ENCODE data around the gene KANSL1L. TPM values are rescaled to one million over a fixed set of nuclear protein-coding genes. Genes with fewer than 3 reads are reported as not detected.

The KANSL1L gene, protein sequence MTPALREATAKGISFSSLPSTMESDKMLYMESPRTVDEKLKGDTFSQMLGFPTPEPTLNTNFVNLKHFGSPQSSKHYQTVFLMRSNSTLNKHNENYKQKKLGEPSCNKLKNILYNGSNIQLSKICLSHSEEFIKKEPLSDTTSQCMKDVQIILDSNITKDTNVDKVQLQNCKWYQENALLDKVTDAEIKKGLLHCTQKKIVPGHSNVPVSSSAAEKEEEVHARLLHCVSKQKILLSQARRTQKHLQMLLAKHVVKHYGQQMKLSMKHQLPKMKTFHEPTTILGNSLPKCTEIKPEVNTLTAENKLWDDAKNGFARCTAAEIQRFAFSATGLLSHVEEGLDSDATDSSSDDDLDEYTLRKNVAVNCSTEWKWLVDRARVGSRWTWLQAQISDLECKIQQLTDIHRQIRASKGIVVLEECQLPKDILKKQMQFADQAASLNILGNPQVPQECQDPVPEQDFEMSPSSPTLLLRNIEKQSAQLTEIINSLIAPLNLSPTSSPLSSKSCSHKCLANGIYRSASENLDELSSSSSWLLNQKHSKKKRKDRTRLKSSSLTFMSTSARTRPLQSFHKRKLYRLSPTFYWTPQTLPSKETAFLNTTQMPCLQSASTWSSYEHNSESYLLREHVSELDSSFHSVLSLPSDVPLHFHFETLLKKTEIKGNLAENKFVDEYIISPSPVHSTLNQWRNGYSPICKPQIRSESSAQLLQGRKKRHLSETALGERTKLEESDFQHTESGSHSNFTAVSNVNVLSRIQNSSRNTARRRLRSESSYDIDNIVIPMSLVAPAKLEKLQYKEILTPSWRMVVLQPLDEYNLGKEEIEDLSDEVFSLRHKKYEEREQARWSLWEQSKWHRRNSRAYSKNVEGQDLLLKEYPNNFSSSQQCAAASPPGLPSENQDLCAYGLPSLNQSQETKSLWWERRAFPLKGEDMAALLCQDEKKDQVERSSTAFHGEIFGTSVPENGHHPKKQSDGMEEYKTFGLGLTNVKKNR
- total RNA-seq = 21.0 and 23.0 TPM in 2 replicates
- long read RNA-seq, partial matches to known transcripts = 3 of 9 reads
- long read RNA-seq, other reads (novel, unspliced or antisense) = 6 of 9 reads

DNA sequence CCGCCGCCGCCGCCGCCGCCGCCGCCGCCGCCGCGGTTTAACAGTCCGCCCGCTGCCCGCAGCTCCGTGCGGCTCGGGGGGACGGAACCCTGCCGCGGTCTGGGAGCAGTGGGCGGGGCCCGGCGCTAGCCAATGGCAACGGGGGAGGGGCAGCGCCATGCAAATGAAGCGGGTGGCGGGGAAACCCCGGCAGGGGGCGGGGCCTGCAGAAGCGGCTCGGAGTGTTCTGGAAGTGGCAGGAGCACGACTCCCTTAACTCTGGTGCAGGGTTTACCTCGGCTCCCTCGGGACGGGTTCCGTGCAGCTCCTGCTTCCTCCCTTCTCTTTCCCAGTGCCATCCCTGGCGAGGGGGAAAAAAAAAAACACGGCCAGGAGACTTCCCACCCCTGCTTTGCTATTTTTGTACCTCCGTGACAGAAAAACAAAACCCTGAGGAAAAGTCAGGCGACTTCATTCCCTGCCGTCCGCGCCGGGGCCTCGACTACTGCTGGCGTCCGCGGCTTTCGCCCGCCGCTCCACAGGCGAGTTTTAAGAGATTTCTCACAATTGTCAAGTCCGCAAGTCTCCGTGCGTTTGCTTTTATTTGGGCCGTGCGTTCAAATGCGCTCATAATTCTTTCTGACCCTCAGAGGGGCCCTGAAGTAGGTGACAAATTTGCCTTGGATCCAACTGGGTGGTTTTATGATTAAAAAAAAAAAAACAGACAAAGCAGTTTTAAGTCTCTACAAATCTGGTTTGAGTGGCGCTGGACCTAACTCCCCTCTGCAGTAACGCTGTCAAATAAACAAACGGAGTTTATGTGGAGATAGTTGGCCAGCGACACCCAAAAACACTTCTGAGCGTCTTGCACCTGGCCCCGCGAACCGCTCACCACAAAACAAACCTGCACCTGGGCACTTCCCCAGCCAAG lies at the start of gene KANSL1L:
KANSL1L (minus strand) TSS at position 101 of the 910 bp plus-strand sequence. CDS start 16,827 bp downstream, outside the sequence.
- peak; percentile 100 for DNase-seq (ENCODE audit: extremely low spot score, unreplicated experiment)
- no peak for TF ChIP-seq CTCF (IDR thresholded peaks at IDR 0.05)
- Mint-ChIP-seq H3K4me1 (ENCODE audit: unreplicated experiment) (peaks cover 33% of the 10 kb centered on the region), H3K4me3 (ENCODE audit: unreplicated experiment) (peak within 1 kb of the TSS; percentile 96), H3K27me3 (ENCODE audit: unreplicated experiment) (peaks cover 25% of the 10 kb centered on the region), H3K36me3 (ENCODE audit: unreplicated experiment) (no peaks in the 10 kb centered on the region), H3K27ac (ENCODE audit: unreplicated experiment) (peak within 1 kb of the TSS; percentile 100), H3K9me3 (ENCODE audit: unreplicated experiment) (no peaks in the 10 kb centered on the region)

GRCh38 chr2:210215120-210215519 lies 43.9 kb upstream of the KANSL1L start:
- DNase-seq (ENCODE audit: extremely low spot score, unreplicated experiment) = no peak
- Mint-ChIP-seq H3K4me1 (ENCODE audit: unreplicated experiment) (no peaks in the 10 kb centered on the region), H3K36me3 (ENCODE audit: unreplicated experiment) (no peaks in the 10 kb centered on the region), H3K4me3 (ENCODE audit: unreplicated experiment) (no peak overlapping the region), H3K9me3 (ENCODE audit: unreplicated experiment) (no peaks in the 10 kb centered on the region), H3K27ac (ENCODE audit: unreplicated experiment) (no peak overlapping the region), H3K27me3 (ENCODE audit: unreplicated experiment) (peaks cover 24% of the 10 kb centered on the region)
- no peak for TF ChIP-seq CTCF (IDR thresholded peaks at IDR 0.05)

GRCh38 chr2:210210185-210210584 lies 39.0 kb upstream of the KANSL1L start:
- DNase-seq (ENCODE audit: extremely low spot score, unreplicated experiment) = no peak
- Mint-ChIP-seq H3K9me3 (ENCODE audit: unreplicated experiment) (no peaks in the 10 kb centered on the region), H3K27ac (ENCODE audit: unreplicated experiment) (no peak overlapping the region), H3K27me3 (ENCODE audit: unreplicated experiment) (peaks cover 37% of the 10 kb centered on the region), H3K4me1 (ENCODE audit: unreplicated experiment) (no peaks in the 10 kb centered on the region), H3K4me3 (ENCODE audit: unreplicated experiment) (no peak overlapping the region), H3K36me3 (ENCODE audit: unreplicated experiment) (no peaks in the 10 kb centered on the region)
- no peak for TF ChIP-seq CTCF (IDR thresholded peaks at IDR 0.05)

- no peak for DNase-seq (ENCODE audit: extremely low spot score, unreplicated experiment)
- Mint-ChIP-seq H3K4me3 (ENCODE audit: unreplicated experiment) (no peak overlapping the region), H3K4me1 (ENCODE audit: unreplicated experiment) (no peaks in the 10 kb centered on the region), H3K27me3 (ENCODE audit: unreplicated experiment) (peaks cover 50% of the 10 kb centered on the region), H3K9me3 (ENCODE audit: unreplicated experiment) (no peaks in the 10 kb centered on the region), H3K36me3 (ENCODE audit: unreplicated experiment) (no peaks in the 10 kb centered on the region), H3K27ac (ENCODE audit: unreplicated experiment) (no peak overlapping the region)
- no peak for TF ChIP-seq CTCF (IDR thresholded peaks at IDR 0.05)
Observed at GRCh38 chr2:210207929-210208328, 36.7 kb upstream of the KANSL1L start.
